GM04503 (cell line): Measurements from ENCODE around the gene PARP1.

ENCODE experiments used
- DNase-seq: peaks from one replicate; pipeline ENCODE4 v3.0.0-alpha.2; 2012; ENCODE audit warnings: low read depth

PARP1 gene

GRCh38 chr1:226405411-226405988, 2.4 kb downstream of the PARP1 start:
- no peak for DNase-seq

- no peak for DNase-seq
Observed at GRCh38 chr1:226404904-226405222, 3.0 kb downstream of the PARP1 start.

GRCh38 chr1:226404063-226404903, 3.6 kb downstream of the PARP1 start:
- peak; percentile 45 for DNase-seq

- no peak for DNase-seq
Observed at GRCh38 chr1:226403201-226404034, 4.5 kb downstream of the PARP1 start.

- DNase-seq: no peak
Observed at GRCh38 chr1:226402739-226403165, 5.1 kb downstream of the PARP1 start.

- no peak for DNase-seq
Observed at GRCh38 chr1:226401355-226402303, 6.3 kb downstream of the PARP1 start.

- no peak for DNase-seq
Observed at GRCh38 chr1:226400519-226401354, 7.2 kb downstream of the PARP1 start.

GRCh38 chr1:226397955-226398636, 9.8 kb downstream of the PARP1 start:
- DNase-seq: no peak

GRCh38 chr1:226397011-226397926, 10.6 kb downstream of the PARP1 start:
- no peak for DNase-seq

- DNase-seq: no peak
Observed at GRCh38 chr1:226395753-226396152, 12.1 kb downstream of the PARP1 start.

- no peak for DNase-seq
Observed at GRCh38 chr1:226394462-226394861, 13.4 kb downstream of the PARP1 start.

- DNase-seq: no peak
Observed at GRCh38 chr1:226390681-226391080, 17.2 kb downstream of the PARP1 start.

- DNase-seq: no peak
Observed at GRCh38 chr1:226388131-226388530, 19.8 kb downstream of the PARP1 start.

GRCh38 chr1:226384717-226385116, 23.2 kb downstream of the PARP1 start:
- no peak for DNase-seq

GRCh38 chr1:226384040-226384439, 23.9 kb downstream of the PARP1 start:
- no peak for DNase-seq

- no peak for DNase-seq
Observed at GRCh38 chr1:226382030-226382429, 25.9 kb downstream of the PARP1 start.

- DNase-seq: no peak
Observed at GRCh38 chr1:226381226-226381998, 26.5 kb downstream of the PARP1 start.

GRCh38 chr1:226378071-226378470, 29.8 kb downstream of the PARP1 start:
- DNase-seq: no peak
